Globus pallidus (tissue), 1 donor: Measurements from ENCODE around the gene GPR137B.
A peak's percentile ranks its signal among the peaks of the same experiment; 100 is the strongest.

Experiments
- DNase-seq: peaks from one replicate; pipeline ENCODE4 v3.0.0-alpha.2; 2015; ENCODE audit warnings: low spot score

GPR137B gene

GRCh38 chr1:236114076-236114747 lies 28.1 kb upstream of the GPR137B start:
- no peak for DNase-seq

GRCh38 chr1:236117710-236118109 lies 24.6 kb upstream of the GPR137B start:
- DNase-seq: no peak

- DNase-seq: no peak
Measured at GRCh38 chr1:236119943-236120484, 22.3 kb upstream of the GPR137B start.

GRCh38 chr1:236120721-236121153 lies 21.6 kb upstream of the GPR137B start:
- DNase-seq: no peak

GRCh38 chr1:236122176-236122575 lies 20.2 kb upstream of the GPR137B start:
- no peak for DNase-seq

GRCh38 chr1:236123563-236123962 lies 18.8 kb upstream of the GPR137B start:
- no peak for DNase-seq

- DNase-seq: no peak
Measured at GRCh38 chr1:236124965-236125364, 17.4 kb upstream of the GPR137B start.

- no peak for DNase-seq
Measured at GRCh38 chr1:236127045-236127444, 15.3 kb upstream of the GPR137B start.

- DNase-seq: no peak
Measured at GRCh38 chr1:236128646-236129178, 13.6 kb upstream of the GPR137B start.

- DNase-seq: peak; percentile 60
Measured at GRCh38 chr1:236129306-236129705, 13.0 kb upstream of the GPR137B start.

GRCh38 chr1:236130372-236130771 lies 12.0 kb upstream of the GPR137B start:
- DNase-seq: no peak

- no peak for DNase-seq
Measured at GRCh38 chr1:236131916-236132315, 10.4 kb upstream of the GPR137B start.

- DNase-seq: no peak
Measured at GRCh38 chr1:236132420-236133046, 9.8 kb upstream of the GPR137B start.

GRCh38 chr1:236133339-236133738 lies 9.0 kb upstream of the GPR137B start:
- no peak for DNase-seq

- DNase-seq: no peak
Measured at GRCh38 chr1:236133802-236134201, 8.5 kb upstream of the GPR137B start.

- DNase-seq: no peak
Measured at GRCh38 chr1:236137285-236137852, 5.0 kb upstream of the GPR137B start.

- DNase-seq: no peak
Measured at GRCh38 chr1:236139495-236139894, 2.8 kb upstream of the GPR137B start.

GRCh38 chr1:236140705-236141446 lies 1.5 kb upstream of the GPR137B start:
- DNase-seq: no peak

- peak; percentile 45 for DNase-seq
Measured at GRCh38 chr1:236141447-236142252, 689 bp upstream of the GPR137B start.

GRCh38 chr1:236143104-236143948 lies 987 bp downstream of the GPR137B start:
- DNase-seq: peak; percentile 20
